Measurements from ENCODE around the gene PRRC1. TPM values are rescaled to one million over a fixed set of nuclear protein-coding genes. Genes with fewer than 3 reads are reported as not detected.

The PRRC1 gene
- total and polyA plus RNA-seq, 9 of the 15 experiments (the other 6 are each of a cell fraction or from before 2014, with no cell fraction given): 23.4 to 68.7 (median 43.9) TPM

- 0% methylated on average over 1 of the region's 1 CpG for WGBS (ENCODE audit: insufficient coverage, low coverage, missing lambda C conversion rate)
- H3K4me3 ChIP-seq: no peak overlapping the region
- no peak overlapping the region for H3K4me2 ChIP-seq (ENCODE audit: insufficient read depth, low read length)
- intact Hi-C loops (cut with micrococcal nuclease): no loop called here
- FAIRE-seq: no peak
- H4K20me1 ChIP-seq (replicated peaks; ENCODE audit: control insufficient read depth, insufficient read depth, low read length): no peaks in the 10 kb centered on the region; the same call in 1 of the 2 replicates
- in situ Hi-C loops (cut with MboI): no loop called here
- H3K9me3 ChIP-seq (replicated peaks; ENCODE audit: control insufficient read depth, insufficient read depth, low read depth, low read length): no peaks in the 10 kb centered on the region
- H3K27ac ChIP-seq (ENCODE audit: extremely low read depth, low read depth, low read length): no peak overlapping the region
- POLR2A ChIA-PET: no interaction called here
- CTCF ChIA-PET (ENCODE audit: low intra/inter-chr PET ratio): no interaction called here
- H3K9me1 ChIP-seq (ENCODE audit: control insufficient read depth, insufficient read depth, low read length): no peaks in the 10 kb centered on the region
- no peaks in the 10 kb centered on the region for H3K36me3 ChIP-seq (ENCODE audit: control insufficient read depth, insufficient read depth, low read length)
- DNase-seq (ENCODE audit: extremely low read depth in 1 of 4, low spot score in 3 of 4): no peak
- TF ChIP-seq ETS2 (tag; IDR thresholded peaks at IDR 0.05; ENCODE audit: borderline replicate concordance, poor library complexity, severe bottlenecking) (no peak), MECOM (CRISPR knock-in tag; IDR thresholded peaks at IDR 0.05) (no peak), TRIM28 (IDR thresholded peaks at IDR 0.05) (no peak), TAF1 (IDR thresholded peaks at IDR 0.05; ENCODE audit: control insufficient read depth, extremely low read depth, insufficient read depth, low read length, severe bottlenecking) (no peak), KDM4B (IDR thresholded peaks at IDR 0.05; ENCODE audit: borderline replicate concordance in 2 of 2, low read depth in 1 of 2) (no peak), RCOR1 (IDR thresholded peaks at IDR 0.05; ENCODE audit: borderline replicate concordance in 1 of 2, low read depth in 2 of 2, low read length in 2 of 2) (no peak), FOXJ2 (tag; IDR thresholded peaks at IDR 0.05) (no peak), ZNF140 (CRISPR knock-in tag; IDR thresholded peaks at IDR 0.05) (no peak), ARID2 (IDR thresholded peaks at IDR 0.05) (no peak)
- TF ChIP-seq, protein P1, sequence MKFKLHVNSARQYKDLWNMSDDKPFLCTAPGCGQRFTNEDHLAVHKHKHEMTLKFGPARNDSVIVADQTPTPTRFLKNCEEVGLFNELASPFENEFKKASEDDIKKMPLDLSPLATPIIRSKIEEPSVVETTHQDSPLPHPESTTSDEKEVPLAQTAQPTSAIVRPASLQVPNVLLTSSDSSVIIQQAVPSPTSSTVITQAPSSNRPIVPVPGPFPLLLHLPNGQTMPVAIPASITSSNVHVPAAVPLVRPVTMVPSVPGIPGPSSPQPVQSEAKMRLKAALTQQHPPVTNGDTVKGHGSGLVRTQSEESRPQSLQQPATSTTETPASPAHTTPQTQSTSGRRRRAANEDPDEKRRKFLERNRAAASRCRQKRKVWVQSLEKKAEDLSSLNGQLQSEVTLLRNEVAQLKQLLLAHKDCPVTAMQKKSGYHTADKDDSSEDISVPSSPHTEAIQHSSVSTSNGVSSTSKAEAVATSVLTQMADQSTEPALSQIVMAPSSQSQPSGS (CRISPR knock-in tag; IDR thresholded peaks at IDR 0.05): no peak
- H3K4me1 ChIP-seq (replicated peaks in 1 of 2; ENCODE audit: control insufficient read depth in 2 of 2, insufficient read depth in 2 of 2, low read length in 2 of 2): no peaks in the 10 kb centered on the region
- no peak for ATAC-seq
- no peaks in the 10 kb centered on the region; a peak in 1 of 5 replicates for H3K27me3 ChIP-seq (ENCODE audit: control insufficient read depth in 2 of 2, insufficient read depth in 2 of 2, low read length in 2 of 2)
- H3K9ac ChIP-seq (ENCODE audit: insufficient read depth in 1 of 2, low read depth in 2 of 2, low read length in 2 of 2): no peak overlapping the region
- no peaks in the 10 kb centered on the region for H3K79me2 ChIP-seq (ENCODE audit: control insufficient read depth, insufficient read depth, low read length)
- no peak overlapping the region for H2AFZ ChIP-seq (ENCODE audit: low read depth, low read length)
- no TSS peak for BruUV-seq (replicated peaks)
These were observed 18.9 kb upstream of the PRRC1 start for GRCh38 chr5:127498548-127498947.

Data from K562 (cell line).